Measurements from ENCODE around the gene IGDCC3.
"Not testable (repeated sequence)": the region's sequence is repeated elsewhere in the genome, so short reads cannot be mapped to it uniquely, and the experiment has no call there.

IGDCC3 gene

DNA sequence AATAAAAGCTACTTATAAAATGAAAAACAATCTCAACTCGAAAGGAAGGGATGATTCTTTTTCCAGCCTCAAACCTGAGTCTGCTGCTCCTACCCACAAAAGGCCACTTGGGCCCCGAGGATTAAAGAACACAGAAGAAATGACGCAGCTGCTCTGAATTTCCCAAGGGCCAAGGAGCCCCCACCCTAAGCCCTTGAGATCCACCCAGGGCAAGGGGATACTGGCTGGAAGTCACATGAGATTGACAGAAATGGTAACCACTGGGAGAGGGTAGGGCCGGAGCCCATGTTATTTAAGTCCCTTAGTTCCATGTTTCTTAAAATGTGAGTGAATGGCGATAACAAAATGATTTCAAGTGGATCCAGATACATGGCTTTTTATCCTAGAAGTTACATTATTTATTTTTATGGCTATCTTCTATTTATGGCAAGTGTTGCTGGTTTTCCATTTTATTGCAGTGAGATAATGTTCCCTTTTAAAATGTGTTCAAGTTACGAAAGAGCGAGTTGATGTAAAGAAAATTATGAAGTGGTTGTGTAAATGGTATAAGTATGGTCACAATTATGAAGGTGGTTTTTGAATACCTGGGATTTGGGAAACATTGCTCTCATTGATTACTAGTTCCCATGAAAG, 28.1 kb upstream of the IGDCC3 start:
- DNase-seq = no peak

DNA sequence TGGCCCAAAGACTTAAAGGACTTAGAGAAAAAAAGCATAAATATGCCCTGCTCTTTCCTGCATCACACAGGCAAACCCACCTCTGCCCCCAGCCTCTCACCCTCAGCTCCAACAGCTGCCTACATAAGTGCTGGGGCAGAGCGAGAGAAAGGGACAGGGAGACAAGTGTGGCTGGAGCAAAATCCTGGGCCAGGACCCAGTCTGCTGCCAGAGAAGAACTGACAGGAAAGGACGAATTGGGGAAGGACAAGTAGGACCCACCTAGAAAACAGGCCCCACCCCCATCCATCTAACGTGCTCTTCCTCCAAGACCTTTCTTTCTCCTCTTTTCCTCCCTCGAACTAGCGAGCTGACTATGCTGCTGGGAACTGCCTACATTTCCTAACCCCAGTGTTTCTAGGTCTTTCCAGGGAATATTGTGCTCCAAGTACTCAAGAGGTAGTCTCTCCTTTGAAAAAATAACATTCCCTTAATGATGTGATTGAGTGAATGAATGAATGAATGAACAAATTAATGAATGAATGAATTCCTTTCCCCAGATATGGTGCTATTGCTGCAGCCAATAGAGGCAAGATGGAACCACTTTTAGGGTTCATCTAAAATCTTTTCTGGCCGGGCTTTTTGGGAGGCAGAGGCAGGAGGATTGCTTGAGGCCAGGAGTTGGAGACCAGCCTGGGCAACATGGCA, 26.5 kb upstream of the IGDCC3 start:
- DNase-seq = no peak

DNA sequence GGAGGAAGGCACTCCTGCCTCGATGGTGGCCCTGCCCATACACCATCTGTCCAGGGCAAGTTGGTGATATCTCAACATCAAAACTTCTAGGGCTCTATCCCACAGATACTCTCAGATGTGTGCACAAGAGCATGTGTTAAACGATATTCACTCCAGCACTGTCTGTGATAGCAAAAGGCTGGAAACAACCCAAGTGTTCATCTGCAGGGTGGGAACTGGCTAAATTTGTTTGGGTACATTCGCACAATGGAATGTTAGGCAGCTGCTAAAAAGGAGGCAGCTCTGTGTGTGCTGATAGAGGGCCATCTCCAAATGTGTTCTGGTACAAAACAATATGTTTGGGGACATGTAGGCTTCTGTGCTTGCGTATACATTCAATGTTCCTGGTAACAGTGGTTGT, 25.2 kb upstream of the IGDCC3 start:
- no peak for DNase-seq

DNA sequence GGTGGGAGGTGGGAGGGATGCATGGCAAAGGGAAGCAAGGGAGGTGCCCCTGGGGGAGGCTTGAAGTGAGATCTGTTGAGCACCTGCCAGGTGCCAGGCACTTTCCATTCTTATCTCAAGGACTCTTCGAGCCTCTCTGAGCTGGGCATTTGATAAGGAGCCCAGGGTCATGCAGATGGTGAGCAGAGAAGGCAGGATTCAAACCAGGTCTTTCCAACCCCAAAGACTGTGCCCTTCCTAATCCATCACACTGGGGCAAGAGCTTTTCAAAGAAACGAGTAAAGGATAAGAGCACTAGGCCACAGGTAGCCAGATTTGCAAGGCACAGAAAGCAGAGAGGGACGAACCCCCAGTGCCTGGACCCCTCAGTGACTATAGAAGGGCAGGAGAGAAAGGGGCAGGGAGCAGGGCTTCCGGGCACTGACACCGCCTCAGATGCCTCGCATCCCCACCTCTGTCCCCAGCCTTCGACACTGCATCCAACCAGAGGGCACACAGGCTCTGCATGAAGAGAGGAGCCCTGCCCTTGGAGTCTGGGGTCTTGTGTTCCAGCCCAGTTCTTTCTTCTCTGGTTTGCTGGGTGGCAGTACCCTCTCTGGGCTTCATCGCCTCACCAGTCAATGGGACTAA, 23.9 kb upstream of the IGDCC3 start:
- DNase-seq = no peak

DNA sequence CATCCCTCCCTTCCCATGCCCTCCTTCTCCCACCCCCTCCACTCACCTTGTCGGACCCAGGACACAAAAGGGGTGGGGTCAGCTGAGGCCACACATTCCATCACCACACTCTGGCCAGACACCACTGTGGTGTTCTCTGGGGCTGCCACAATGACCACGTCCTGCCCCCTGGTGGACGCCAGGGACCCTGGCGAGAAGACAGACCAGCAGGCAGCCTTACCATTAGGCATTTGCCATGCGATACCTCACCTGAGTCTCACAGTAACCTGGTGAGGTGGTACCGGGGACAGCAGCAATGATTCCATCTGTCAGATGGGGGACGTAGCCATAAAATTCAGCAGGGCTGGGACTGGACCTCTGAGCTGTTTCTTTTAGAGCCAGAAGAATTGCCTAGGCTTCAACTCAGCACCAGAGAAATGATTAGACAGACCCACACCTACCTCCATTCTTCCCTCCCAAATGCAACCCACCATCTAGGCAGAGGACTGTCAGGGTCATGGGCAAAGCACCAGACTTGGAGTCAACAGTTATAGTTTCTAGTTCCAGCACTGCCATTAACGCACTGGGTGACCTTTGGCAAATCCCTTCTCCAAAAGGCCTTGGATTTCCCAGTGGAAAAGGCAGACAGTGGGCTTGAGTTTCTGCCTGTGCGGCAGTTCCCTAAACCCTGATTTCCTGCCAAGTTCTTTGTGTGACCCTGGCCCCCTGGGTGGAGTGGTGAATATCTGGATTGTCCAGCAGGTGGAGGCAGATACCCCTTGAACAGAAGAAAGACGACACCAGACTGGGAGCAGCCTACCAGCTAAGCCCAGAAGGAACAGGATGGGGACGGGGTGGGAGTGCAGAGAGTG, 23.2 kb upstream of the IGDCC3 start:
- no peak for DNase-seq

DNA sequence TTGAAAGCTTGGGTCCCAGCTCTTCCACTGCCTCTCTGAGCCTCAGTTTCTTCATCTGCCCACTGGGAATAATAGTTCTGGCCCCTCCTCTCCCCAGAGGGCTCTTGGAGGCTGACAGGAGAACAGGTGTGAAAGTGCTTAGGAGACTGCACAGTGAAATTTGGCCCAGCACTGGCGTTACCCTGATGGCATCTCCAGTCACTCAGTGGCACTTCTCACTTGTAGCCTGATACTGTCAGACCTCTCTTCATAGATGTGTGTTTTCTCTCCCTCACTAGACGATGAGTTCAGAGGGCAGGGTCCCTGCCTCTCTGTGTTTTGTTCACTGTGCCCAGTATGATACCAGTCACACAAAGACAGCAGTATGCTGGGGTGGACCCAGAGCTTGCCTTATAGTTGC, 22.2 kb upstream of the IGDCC3 start:
- no peak for DNase-seq

DNA sequence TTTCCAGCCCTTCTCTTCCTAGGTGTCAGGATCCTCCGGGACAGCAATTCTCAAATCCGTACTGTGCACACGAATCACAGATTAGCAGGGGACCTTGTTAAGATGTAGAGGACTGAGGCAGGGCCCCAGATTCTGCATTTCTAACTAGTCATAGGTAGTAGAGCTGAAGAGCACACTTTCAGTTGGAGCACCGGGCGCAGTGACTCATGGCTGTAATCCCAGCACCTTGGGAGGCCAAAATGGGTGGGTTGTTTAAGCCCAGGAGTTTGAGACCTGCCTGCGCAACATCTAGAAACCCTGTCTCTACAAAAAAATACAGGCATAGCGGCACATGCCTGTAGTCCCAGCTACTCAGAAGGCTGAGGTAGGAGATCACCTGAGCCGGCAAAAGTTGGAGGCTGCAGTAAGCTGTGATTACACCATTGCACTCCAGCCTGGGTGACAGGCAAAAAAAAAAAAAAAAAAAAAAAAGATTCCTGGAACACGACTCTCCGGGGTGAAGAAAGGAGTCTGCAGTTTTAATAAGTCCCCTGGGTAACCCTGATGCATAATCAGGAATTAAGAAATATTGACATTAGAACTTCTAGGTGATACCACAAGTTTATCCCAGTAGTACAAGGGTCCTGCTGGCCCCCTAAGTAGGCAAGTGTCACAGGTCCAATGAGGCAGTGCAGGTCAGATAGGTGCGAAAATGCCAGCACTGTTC, 21.4 kb upstream of the IGDCC3 start:
- no peak for DNase-seq

DNA sequence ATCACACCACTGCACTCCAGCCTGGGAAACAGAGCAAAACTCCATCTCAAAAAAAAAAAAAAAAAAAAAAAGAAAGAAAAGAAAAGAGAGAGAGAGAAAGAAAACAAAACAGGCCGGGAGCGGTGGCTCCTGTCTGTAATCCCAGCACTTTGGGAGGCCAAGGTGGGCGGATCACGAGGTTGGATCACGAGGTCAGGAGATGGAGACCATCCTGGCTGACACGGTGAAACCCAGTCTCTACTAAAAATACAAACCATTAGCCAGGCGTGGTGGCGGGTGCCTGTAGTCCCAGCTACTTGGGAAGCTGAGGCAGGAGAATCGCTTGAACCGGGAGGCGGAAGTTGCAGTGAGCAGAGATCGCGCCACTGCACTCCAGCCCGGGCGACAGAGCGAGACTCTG, 20.7 kb upstream of the IGDCC3 start:
- DNase-seq = not testable (repeated sequence)

DNA sequence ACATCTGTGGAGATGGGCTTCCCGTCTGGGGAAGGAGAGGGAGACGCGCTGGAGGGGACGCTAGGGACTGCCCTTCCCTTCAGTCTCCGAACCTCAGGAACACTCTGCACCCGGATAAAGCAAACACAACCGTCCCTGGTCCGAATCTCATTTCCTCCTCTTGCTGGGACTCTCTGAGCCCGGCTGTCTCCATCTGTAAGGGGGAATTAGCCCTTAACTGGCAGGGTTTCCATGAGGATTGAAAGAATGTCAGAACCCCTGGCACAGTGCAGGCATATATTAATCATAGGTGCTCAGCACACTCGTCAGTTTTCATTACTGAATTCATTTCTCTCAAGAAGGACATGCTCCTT, 19.1 kb upstream of the IGDCC3 start:
- DNase-seq = no peak

DNA sequence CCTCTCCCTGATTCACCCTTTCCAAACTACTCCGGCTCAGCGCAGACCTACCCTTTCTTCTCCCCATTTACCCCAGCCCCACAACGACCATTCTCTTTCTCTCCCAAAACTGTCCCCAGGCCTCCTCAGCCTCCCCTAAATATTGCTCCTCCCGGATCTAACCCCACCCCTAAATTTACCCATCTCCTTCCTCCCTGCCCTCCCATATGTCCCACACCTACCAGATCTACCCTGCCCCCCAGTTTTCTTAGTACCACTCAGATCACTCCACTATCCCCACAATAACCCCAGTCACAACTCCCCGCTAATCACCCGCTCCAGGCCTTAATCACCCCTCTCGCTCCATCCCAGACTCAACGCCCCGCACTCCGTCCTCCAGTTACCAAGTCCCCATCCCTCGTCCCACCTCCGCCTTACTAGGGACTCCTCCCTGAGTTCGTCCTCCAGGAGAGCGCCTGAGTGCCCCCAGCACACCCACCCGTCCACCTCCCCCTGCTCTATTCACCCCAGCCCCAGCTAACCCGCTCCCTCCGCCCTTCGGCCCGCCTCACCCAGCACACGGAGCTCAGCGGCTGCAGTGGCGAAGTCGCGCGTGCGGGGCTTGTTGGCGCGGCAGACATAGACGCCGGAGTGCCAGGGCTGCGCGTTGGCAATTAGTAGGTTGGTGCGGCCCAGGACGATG, 18.6 kb upstream of the IGDCC3 start:
- no peak for DNase-seq

DNA sequence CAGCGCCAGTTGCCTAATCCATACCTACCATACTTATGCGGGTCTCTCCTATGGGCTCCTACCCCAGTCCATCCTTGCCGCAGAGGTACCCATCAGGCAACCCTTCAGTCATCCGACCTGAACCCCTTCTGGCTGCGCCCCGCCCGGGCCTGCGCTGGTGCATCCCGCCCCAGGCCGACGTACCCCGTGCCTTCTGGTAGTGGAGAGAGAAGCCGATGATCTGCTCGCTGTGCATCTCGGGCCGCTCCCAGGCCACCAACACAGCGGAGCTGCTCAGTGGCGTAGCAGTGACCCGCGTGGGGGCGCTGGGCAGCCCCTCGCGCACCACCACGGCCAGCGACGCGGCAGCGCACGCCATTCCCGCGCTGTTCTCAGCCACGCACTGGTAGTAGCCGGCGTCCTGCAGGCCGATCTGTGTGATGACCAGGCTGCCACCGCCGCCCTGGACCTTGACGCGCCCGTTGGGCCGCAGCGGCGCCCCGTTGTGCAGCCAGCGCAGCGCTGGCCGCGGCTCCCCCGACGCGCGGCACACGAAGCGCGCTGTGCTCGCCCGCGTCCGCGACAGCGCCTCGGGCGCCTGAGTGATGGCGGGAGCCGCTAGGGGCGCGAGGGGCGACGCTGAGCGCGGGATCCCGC, 17.9 kb upstream of the IGDCC3 start:
- no peak for DNase-seq

DNA sequence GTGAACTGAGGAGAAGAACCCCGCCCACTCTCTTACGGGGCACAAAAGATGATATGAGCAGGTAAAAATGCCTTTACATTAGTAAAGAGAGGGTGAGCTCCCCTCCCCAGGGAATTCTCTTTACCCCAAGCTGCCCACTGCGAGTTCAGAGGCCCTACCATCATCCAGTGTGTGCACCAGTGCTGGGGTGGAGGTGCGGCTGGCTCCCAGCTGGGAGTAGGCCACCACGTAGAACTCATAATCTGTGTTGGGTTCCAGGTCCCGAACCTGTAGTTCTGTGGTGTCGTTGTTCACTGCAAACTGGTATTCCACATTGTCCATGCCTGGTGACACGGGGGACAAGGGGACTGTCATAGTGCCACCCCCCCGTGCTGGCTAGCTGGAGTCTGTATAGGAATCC, 17.1 kb upstream of the IGDCC3 start:
- no peak for DNase-seq

DNA sequence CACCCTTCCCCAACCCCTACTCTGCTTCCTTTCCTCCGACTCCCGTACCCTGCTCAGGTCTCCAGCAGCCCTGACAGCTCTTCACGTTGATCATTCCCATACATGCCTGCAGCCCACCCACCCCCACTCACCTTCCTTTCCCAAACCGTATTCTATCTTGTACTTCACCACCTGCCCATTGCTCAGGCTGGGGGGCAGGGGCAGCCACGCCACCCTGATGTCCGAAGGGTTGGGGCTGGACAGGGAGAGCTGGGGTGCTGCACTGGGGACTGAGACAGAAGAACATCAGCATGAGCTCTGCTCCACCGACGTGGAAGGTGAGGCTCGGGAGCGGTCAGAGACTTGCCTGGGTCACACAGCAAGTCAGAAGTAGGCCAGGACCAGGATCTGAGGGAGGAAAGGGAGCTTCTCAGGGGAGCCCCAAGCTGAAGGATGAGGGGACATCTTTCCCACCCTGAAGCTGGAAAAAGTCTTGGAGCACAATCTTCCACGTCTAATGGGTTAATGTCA, 16.5 kb upstream of the IGDCC3 start:
- DNase-seq = no peak

DNA sequence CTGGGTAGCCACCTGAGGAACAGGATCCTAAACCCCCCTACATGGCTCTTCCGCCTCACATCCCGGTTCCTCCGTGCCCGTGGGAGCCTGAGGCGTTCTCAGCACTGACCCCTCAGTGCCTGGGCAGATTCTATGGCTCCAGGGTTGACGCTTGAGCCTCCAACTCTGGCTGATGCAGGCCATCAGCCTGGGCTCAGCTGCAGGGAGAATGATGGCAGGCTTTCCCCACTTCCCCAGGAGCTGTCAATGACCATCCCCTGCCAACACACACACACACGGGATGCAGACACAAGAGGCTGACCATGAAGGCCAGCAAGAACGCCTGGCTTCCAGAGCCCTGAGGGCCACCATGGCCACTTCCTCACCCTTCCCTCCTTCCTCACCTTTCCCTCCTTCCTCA, 15.8 kb upstream of the IGDCC3 start:
- DNase-seq = no peak

DNA sequence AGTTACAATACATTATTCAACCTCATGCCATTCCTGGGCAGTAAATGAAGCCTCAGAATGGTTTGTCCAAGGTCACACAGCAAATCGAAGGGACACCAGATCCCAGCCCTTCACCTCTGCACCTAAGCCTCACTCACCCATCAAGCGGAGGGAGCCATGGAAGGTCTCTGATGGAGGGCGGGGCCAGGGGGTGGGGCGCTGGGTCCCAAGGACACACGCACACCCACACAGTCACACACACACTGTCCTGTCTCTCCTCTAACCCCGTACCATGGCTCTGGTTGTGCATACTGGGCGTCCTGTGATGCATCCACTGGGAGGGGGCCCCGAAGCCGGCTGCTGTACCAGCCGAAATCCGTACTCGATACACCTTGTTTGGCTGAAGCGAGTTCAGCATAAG, 15.3 kb upstream of the IGDCC3 start:
- no peak for DNase-seq

DNA sequence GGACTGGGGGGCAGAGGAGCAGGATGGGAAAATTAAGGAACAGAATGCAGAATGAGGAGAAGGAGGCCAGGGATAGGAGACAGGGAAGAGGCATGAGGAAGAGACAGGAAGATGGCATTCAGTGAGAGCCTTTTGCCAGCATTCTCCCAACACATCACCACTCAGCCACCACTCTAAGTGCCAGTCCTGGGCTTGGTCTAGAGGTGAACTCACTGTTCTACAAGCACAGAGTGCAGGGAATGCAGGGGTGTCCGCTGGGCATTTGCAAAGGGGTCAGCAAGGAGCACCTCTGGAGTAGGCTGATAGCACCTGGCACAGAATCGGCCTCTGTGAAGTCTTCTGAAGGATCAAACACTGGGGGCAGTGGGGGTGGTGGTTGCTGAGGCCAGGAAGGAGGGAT, 14.6 kb upstream of the IGDCC3 start:
- DNase-seq = no peak

DNA sequence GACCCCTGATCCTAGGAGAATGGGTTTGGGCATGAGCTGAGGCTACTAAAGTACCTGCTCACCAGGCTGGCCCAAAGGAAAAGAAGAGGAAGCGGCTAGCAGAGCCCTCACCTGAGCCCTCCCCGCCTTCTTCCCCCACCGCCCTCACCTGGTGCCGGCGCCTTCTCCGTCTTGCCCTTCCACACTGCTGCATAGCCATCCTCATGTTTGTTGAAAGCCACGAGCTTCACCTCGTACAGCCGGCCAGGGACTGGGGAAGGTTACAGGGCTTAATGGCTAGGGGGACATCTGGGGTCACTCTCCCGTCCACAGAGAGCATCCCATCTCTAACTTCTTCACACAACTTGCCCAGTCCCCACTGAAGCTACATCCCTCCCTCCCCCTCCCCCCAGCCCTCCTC, 13.9 kb upstream of the IGDCC3 start:
- no peak for DNase-seq

DNA sequence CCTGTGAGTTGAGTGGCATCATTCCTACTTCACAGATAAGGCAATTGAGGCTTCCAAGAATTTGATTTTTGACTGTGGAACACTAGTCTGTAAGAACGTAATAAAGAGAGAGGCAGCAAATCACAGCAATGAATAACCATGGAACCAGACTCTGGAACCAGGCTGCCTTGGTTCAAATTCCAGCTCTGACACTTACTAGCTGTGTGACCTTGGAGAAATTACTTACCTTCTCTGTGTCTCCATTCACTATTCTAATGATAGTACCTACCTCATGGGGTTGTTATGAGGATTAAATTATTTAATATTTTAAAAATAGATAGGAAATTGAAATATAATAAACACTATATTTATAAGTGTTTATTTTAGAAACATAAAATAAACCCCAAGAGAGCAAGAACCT, 12.6 kb upstream of the IGDCC3 start:
- no peak for DNase-seq

DNA sequence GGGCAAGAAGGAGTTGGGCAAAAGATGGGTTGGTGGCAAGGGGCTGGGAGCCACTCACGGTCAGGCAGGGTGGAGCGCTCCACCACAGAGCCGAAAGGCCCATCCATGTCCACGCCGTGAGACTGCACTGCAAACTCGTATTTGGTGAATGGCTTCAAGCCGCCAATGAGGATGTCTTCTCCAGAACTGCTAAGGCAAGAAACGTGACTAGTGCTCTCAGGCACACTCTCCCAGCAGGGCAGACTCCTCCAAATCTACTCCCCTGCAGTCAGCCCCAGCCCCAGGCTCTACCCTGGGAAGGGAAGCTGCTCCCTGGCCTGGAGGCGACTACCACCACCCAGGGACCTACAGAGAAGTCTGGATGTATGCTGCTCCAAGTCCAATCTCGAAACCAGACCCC, 11.4 kb upstream of the IGDCC3 start:
- DNase-seq = no peak

DNA sequence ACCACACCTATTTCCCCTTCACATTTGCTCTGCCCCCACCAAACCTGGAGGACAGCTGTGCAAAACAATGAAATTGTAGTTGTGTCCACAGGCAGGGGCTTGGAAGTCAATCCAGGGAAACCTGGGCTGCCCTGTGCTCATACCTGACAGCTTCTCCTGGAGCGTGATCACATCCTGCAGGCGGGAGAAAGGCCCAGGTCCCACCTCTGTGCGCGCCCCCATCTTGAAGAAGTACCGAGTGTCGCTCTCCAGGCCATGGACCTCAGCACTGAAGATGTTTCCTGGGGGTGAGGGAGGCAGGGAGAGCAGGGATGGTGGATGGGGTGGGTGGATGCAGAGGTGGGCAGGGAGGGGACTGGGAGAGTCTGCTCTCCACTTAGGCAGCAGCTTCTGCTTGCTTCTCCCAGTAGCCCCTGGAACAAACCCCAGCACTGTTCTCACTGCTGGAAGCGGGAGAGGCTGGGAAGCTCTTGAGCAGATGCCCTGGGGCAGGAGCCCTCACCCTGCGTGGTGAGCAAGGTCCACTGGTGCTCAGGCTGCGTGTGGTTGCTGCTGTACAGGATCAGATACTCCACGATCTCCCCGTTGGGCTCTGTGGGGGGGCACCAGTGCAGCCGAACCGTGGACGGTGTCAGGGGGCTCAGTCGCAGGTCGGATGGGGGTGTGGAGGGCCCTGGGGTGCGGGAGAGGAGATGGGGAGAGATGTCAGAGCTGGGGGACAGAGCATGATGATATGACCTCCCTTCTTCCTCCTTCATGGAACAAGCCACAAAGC, 10.7 kb upstream of the IGDCC3 start:
- DNase-seq = no peak

DNA sequence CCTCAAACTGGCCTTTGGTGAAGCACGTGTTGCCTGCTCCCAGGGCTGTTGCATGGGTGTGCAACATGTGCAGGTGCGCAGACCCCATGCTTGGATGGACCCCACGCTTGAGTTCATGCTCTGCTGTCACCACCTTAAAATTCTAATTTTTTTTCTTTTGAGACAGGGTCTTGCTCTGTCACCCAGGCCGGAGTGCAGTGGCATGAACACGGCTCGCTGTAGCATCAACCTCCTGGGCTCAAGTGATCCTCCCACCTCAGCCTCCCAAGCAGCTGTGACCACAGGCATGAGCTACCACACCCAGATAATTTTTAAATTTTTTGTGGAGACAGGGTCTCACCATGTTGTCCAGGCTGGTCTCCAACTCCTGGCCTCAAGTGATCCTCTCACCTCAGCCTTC, 9.1 kb upstream of the IGDCC3 start:
- DNase-seq = no peak

All from NCI-H1048 (cell line).